Measurements from ENCODE around the gene THSD1.
A peak's percentile ranks its signal among the peaks of the same experiment; 100 is the strongest.

Gene THSD1

GRCh38 chr13:52447815-52448552, 42.0 kb upstream of the THSD1 start:
- DNase-seq, result no peak
- Histone ChIP-seq H3K9me3 (replicated peaks; ENCODE audit: insufficient read depth, low read length) (no peaks in the 10 kb centered on the region), H3K79me2 (ENCODE audit: low read length) (peaks cover 61% of the 10 kb centered on the region), H3K36me3 (replicated peaks; ENCODE audit: insufficient read depth, low read length) (no peaks in the 10 kb centered on the region), H3K27me3 (replicated peaks; ENCODE audit: insufficient read depth, low read length) (no peaks in the 10 kb centered on the region), H3K4me1 (ENCODE audit: low read length) (0 out of 2 replicates have a peak, but pooled peaks cover 7% of the 10 kb centered on the region), H3K4me3 (ENCODE audit: low read length) (no peak overlapping the region), H4K20me1 (ENCODE audit: insufficient read depth, low read length) (no peaks in the 10 kb centered on the region), H3K4me2 (ENCODE audit: low read depth, low read length) (peak overlapping the region; percentile 22; the same call in 1 of the 2 replicates), H3K27ac (ENCODE audit: low read length) (no peak overlapping the region), H2AFZ (ENCODE audit: low read length) (no peak overlapping the region), H3F3A (ENCODE audit: insufficient read depth, low read length) (peaks cover 4% of the 10 kb centered on the region; the same call in 1 of the 2 replicates), H3K9ac (ENCODE audit: low read length) (no peak overlapping the region), H3K9me2 (replicated peaks; ENCODE audit: insufficient read depth, low read length) (no peaks in the 10 kb centered on the region)
- no peak for TF ChIP-seq EZH2 (optimal IDR thresholded peaks at IDR 0.05; ENCODE audit: low read depth, low read length)

- Histone ChIP-seq H3K79me2 (ENCODE audit: low read length) (peaks cover 62% of the 10 kb centered on the region), H3K27me3 (replicated peaks; ENCODE audit: insufficient read depth, low read length) (no peaks in the 10 kb centered on the region), H3K9me2 (replicated peaks; ENCODE audit: insufficient read depth, low read length) (no peaks in the 10 kb centered on the region), H3K9ac (ENCODE audit: low read length) (no peak overlapping the region), H3K4me2 (ENCODE audit: low read depth, low read length) (no peak overlapping the region), H3K9me3 (replicated peaks; ENCODE audit: insufficient read depth, low read length) (no peaks in the 10 kb centered on the region), H3K27ac (ENCODE audit: low read length) (no peak overlapping the region), H2AFZ (ENCODE audit: low read length) (no peak overlapping the region), H3K4me1 (ENCODE audit: low read length) (0 out of 2 replicates have a peak, but pooled peaks cover 7% of the 10 kb centered on the region), H4K20me1 (ENCODE audit: insufficient read depth, low read length) (no peaks in the 10 kb centered on the region), H3K4me3 (ENCODE audit: low read length) (no peak overlapping the region), H3F3A (ENCODE audit: insufficient read depth, low read length) (peaks cover 4% of the 10 kb centered on the region; the same call in 1 of the 2 replicates), H3K36me3 (replicated peaks; ENCODE audit: insufficient read depth, low read length) (no peaks in the 10 kb centered on the region)
- DNase-seq, result no peak
- TF ChIP-seq CTCF (IDR thresholded peaks at IDR 0.05; ENCODE audit: low read length) (no peak), EZH2 (optimal IDR thresholded peaks at IDR 0.05; ENCODE audit: low read depth, low read length) (no peak), EZH2phosphoT487 (IDR thresholded peaks at IDR 0.05; ENCODE audit: low read length) (no peak)
Measured at GRCh38 chr13:52447354-52447753, 41.4 kb upstream of the THSD1 start.

GRCh38 chr13:52446265-52446664, 40.3 kb upstream of the THSD1 start:
- Histone ChIP-seq H3K9ac (ENCODE audit: low read length) (no peak overlapping the region), H2AFZ (ENCODE audit: low read length) (no peak overlapping the region), H3K36me3 (replicated peaks; ENCODE audit: insufficient read depth, low read length) (no peaks in the 10 kb centered on the region; the same call in 1 of the 2 replicates), H3K9me3 (replicated peaks; ENCODE audit: insufficient read depth, low read length) (no peaks in the 10 kb centered on the region), H3K27ac (ENCODE audit: low read length) (no peak overlapping the region), H3F3A (ENCODE audit: insufficient read depth, low read length) (peaks cover 4% of the 10 kb centered on the region; the same call in 1 of the 2 replicates), H3K79me2 (ENCODE audit: low read length) (peaks cover 61% of the 10 kb centered on the region), H3K4me1 (ENCODE audit: low read length) (0 out of 2 replicates have a peak, but pooled peaks cover 7% of the 10 kb centered on the region), H3K4me3 (ENCODE audit: low read length) (no peak overlapping the region), H3K4me2 (ENCODE audit: low read depth, low read length) (no peak overlapping the region), H3K27me3 (replicated peaks; ENCODE audit: insufficient read depth, low read length) (no peaks in the 10 kb centered on the region), H4K20me1 (ENCODE audit: insufficient read depth, low read length) (no peaks in the 10 kb centered on the region), H3K9me2 (replicated peaks; ENCODE audit: insufficient read depth, low read length) (no peaks in the 10 kb centered on the region)
- DNase-seq, result no peak
- TF ChIP-seq CTCF (IDR thresholded peaks at IDR 0.05; ENCODE audit: low read length) (no peak), EZH2 (optimal IDR thresholded peaks at IDR 0.05; ENCODE audit: low read depth, low read length) (no peak)

GRCh38 chr13:52432456-52432855, 26.5 kb upstream of the THSD1 start:
- TF ChIP-seq EZH2 (optimal IDR thresholded peaks at IDR 0.05; ENCODE audit: low read depth, low read length) (no peak), EZH2phosphoT487 (IDR thresholded peaks at IDR 0.05; ENCODE audit: low read length) (no peak), CTCF (IDR thresholded peaks at IDR 0.05; ENCODE audit: low read length) (no peak)
- no peaks in the 10 kb centered on the region for H3K79me2 ChIP-seq (ENCODE audit: low read length)
- H3K4me3 ChIP-seq (ENCODE audit: low read length), result no peak overlapping the region
- H3K9me3 ChIP-seq (replicated peaks; ENCODE audit: insufficient read depth, low read length), result no peaks in the 10 kb centered on the region
- H3K27me3 ChIP-seq (replicated peaks; ENCODE audit: insufficient read depth, low read length), result no peaks in the 10 kb centered on the region
- no peak overlapping the region for H3K4me2 ChIP-seq (ENCODE audit: low read depth, low read length)
- H3F3A ChIP-seq (ENCODE audit: insufficient read depth, low read length), result no peaks in the 10 kb centered on the region
- H3K27ac ChIP-seq (ENCODE audit: low read length), result no peak overlapping the region
- no peaks in the 10 kb centered on the region for H3K4me1 ChIP-seq (ENCODE audit: low read length)
- H4K20me1 ChIP-seq (ENCODE audit: insufficient read depth, low read length), result no peaks in the 10 kb centered on the region
- no peaks in the 10 kb centered on the region for H3K36me3 ChIP-seq (replicated peaks; ENCODE audit: insufficient read depth, low read length)
- no peak overlapping the region for H2AFZ ChIP-seq (ENCODE audit: low read length)
- DNase-seq, result no peak
- H3K9ac ChIP-seq (ENCODE audit: low read length), result no peak overlapping the region
- no peaks in the 10 kb centered on the region for H3K9me2 ChIP-seq (replicated peaks; ENCODE audit: insufficient read depth, low read length)
